Loucy (cell line): ENCODE results near the gene C2CD4D.

Source experiments
- EZH2phosphoT487 ChIP-seq: fragments of 200-600 bp; IDR thresholded peaks from 2 replicates; pipeline ENCODE4 v1.6.1; 2018; ENCODE audit warnings: antibody characterized with exemption, mild to moderate bottlenecking, moderate library complexity, borderline replicate concordance
- TF ChIP-seq, protein P1 (sequence below): fragments of 200-600 bp; sonication (generic); conservative IDR thresholded peaks from 2 replicates; pipeline ENCODE4 v1.5.1; 2014; ENCODE audit warnings: mild to moderate bottlenecking, antibody characterized with exemption, low read length

DNA sequence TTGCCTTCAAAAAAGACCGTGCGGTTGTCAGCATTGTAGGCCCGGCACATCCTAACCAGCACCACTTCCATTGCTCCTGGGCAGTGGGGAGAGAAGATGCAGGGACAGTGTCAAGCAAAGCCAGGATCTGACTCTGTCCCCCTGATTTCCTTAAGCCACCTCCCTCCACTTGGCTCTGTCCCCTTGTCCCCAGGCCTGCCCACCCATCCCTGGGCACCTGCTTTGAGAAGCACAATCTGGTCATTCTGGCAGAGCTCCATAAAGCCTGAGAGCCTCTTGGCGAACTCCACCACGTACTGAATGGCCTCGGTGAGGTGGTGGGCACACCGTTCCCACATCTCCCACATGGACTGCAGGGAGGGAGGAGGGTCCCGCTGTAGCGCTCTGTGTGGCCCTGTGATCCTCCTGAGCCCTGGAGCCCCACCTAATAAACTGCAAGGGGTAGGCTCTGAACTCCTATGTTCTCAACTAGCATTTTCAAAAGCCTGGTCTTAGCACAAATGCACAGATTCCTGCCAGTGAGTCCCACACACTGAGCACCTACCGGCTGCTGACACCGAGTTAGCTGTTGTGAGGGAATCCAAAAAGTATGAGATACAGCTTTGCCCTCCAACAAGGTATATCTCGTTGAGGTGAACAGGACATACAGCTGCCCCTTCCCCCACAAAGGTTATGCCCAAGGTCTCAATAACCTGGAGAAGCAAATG lies 26.2 kb downstream of the C2CD4D start:
- TF ChIP-seq, protein P1, sequence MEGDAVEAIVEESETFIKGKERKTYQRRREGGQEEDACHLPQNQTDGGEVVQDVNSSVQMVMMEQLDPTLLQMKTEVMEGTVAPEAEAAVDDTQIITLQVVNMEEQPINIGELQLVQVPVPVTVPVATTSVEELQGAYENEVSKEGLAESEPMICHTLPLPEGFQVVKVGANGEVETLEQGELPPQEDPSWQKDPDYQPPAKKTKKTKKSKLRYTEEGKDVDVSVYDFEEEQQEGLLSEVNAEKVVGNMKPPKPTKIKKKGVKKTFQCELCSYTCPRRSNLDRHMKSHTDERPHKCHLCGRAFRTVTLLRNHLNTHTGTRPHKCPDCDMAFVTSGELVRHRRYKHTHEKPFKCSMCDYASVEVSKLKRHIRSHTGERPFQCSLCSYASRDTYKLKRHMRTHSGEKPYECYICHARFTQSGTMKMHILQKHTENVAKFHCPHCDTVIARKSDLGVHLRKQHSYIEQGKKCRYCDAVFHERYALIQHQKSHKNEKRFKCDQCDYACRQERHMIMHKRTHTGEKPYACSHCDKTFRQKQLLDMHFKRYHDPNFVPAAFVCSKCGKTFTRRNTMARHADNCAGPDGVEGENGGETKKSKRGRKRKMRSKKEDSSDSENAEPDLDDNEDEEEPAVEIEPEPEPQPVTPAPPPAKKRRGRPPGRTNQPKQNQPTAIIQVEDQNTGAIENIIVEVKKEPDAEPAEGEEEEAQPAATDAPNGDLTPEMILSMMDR: no peak
- TF ChIP-seq EZH2phosphoT487: no peak
